Sigmoid colon (tissue), 4 donors: ENCODE measurements around the gene UBR3.

ENCODE experiments used
- EP300 ChIP-seq, 4 donors: sonication (generic); formaldehyde crosslinking; IDR thresholded peaks; one replicate each; pipeline ENCODE4 v1.6.1; 2017; ENCODE audit warnings: antibody characterized with exemption in 4 of 4
- POLR2A ChIP-seq, 2 donors: fragments of 450-650 bp; IDR thresholded peaks; one replicate each; pipeline ENCODE4 v1.6.1; 2016; ENCODE audit warnings: antibody characterized with exemption in 2 of 2, mild to moderate bottlenecking in 2 of 2, moderate library complexity in 2 of 2
- POLR2AphosphoS5 ChIP-seq, 4 donors: sonication (generic); formaldehyde crosslinking; IDR thresholded peaks; one replicate each; pipeline ENCODE4 v1.6.1; 2017; ENCODE audit warnings: antibody characterized with exemption in 4 of 4
- TF ChIP-seq, protein P1 (sequence below), 4 experiments: fragments of 450-650 bp in 3 of 4; fragments of 200-600 bp in 1 of 4; IDR thresholded peaks; one replicate each; pipeline ENCODE4 v1.5.1; 2016 to 2019; ENCODE audit warnings: antibody characterized with exemption in 4 of 4, mild to moderate bottlenecking in 3 of 4, moderate library complexity in 2 of 4

DNA sequence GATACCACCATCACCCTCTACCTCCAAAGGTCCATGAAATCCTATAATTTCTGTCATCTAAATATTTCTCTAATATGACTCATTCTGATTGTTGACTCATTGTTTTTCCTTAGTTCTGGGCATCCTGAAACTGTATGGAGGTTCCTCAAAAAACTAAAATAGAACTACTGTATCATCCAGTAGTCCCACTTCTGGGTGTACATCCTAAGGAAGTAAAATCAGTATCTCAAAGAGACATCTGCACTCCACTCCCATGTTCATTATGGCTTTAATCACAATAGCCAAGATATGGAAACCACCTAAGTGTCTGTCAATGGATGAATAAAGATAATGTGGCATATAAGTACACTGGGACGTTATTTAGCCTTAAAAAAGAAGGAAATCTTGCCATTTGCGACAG is 224.9 kb downstream of the UBR3 start:
- TF ChIP-seq EP300 (IDR thresholded peaks at IDR 0.05) (no peak), POLR2A (IDR thresholded peaks at IDR 0.05) (no peak), POLR2AphosphoS5 (IDR thresholded peaks at IDR 0.05) (no peak)
- TF ChIP-seq, protein P1, sequence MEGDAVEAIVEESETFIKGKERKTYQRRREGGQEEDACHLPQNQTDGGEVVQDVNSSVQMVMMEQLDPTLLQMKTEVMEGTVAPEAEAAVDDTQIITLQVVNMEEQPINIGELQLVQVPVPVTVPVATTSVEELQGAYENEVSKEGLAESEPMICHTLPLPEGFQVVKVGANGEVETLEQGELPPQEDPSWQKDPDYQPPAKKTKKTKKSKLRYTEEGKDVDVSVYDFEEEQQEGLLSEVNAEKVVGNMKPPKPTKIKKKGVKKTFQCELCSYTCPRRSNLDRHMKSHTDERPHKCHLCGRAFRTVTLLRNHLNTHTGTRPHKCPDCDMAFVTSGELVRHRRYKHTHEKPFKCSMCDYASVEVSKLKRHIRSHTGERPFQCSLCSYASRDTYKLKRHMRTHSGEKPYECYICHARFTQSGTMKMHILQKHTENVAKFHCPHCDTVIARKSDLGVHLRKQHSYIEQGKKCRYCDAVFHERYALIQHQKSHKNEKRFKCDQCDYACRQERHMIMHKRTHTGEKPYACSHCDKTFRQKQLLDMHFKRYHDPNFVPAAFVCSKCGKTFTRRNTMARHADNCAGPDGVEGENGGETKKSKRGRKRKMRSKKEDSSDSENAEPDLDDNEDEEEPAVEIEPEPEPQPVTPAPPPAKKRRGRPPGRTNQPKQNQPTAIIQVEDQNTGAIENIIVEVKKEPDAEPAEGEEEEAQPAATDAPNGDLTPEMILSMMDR (IDR thresholded peaks at IDR 0.05) = no peak
